Left ventricle myocardium superior (tissue), 1 donor: ENCODE data around the gene UGT1A10. TPM values are rescaled to one million over a fixed set of nuclear protein-coding genes. Genes with fewer than 3 reads are reported as not detected.

Experiments used
- ATAC-seq: fragments of 200-7000 bp; cut with Tn5 transposase; one replicate; pipeline ENCODE4 v1.9.1; 2020; ENCODE audit warnings: mild to moderate bottlenecking, moderate library complexity
- DNase-seq: peaks from one replicate; pipeline ENCODE4 v3.0.0-alpha.2; 2020
- intact Hi-C: fragments of 100-400 bp; cut with micrococcal nuclease; formaldehyde crosslinking; loops from one replicate; pipeline ENCODE4 v1.11.0; 2022
- total RNA-seq: library from RNA; stranded (reverse); fragmentation: NEBNext Ultra II Directional; extraction: Animal tissue kit (Norgen Biotek cat#: 25700); gene quantifications from one replicate; pipeline ENCODE4 v1.2.1, GENCODE V29; 2021
- donor health status: DM: no; HTN: yes; CAD: no; lungs with severe emphysema.

The UGT1A10 gene
- total RNA-seq, 1 donor from 2014 or later = not detected

DNA sequence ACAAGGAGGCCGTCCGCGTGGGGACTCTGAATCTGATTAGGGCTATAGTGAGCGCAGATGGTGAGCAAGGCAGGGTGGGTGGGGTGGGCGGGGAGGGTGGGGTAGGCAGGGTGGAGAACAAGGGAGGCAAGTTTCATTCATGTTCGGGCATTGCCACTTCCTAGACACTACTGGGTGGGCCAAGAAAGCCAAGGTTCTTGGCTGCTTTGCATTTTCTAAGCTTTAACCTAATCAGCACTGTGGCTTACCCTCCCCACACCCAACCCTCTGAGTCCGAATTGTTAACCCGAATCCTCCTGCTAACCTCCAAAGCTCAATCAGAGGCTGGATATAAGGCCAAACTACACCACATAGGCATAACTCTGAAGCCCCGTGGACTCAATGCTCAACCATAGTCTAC lies 160.0 kb downstream of the UGT1A10 start:
- no peak for DNase-seq
- ATAC-seq = no peak
- intact Hi-C loops = no loop called here

DNA sequence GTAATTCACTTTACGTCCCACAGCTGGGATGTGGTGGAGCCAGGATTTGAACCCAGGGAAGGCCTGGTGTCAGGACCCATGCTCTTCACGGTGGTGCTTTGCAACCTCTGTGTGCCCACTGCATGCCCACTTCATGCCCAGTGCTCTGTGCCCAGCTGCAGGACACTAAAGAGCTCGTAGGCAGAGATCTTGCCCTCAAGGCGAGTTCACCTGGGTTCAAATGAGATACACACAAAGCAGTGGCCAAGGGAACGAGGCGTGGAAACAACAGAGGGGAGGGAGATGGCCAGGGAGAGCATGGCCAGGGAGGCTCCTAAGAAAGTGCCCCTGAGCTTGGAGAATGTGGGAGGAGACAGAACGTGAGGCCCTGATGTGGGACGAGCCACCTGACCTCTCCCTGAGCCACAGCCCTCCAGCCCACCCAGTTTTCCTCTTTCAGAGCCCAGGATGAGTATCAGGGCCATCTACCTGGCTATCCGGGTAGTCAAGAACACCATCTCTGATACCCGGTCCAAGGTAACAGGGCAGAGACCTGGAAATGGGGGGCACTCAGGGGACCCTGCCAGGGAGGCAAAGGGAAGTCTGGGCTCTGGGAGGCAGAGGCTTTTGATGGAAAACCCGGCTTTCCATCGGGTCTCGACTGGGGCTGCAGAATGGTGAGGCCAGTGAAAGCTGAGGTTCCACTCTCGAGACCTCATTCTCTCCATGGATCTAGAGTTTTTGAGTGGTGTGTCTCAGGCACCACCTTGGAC lies 162.3 kb downstream of the UGT1A10 start:
- DNase-seq = no peak
- intact Hi-C loops = no loop called here
- no peak for ATAC-seq

DNA sequence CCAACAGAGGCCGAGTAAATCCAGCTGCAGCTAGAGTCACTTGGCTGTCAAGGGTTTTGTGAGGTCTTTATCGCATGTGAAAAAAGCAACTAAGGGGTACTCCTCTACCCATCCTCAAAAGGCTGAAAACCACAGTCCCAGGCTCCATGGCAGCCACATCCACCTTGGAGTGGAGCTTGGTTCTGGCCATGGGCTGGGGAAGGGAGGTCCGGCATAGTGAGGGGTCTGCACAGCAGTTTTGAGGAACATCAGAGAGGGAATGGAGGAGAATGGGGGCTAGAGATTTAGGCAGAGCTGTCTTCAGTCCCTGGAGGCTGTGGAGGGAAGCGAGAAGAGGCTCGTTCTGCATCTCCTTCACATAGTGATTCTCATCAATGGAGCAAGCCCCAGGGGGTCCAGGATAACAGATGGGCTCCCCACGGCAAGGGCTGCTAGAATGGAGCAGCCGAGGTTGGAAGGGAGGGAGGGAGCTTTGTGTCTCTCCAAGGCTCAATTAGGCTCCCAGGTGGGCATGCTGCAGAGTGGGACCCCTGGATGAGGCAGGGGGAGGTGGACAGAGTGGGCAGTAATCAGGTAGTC lies 162.9 kb downstream of the UGT1A10 start:
- no peak for ATAC-seq
- DNase-seq = no peak
- intact Hi-C loops = no loop called here

DNA sequence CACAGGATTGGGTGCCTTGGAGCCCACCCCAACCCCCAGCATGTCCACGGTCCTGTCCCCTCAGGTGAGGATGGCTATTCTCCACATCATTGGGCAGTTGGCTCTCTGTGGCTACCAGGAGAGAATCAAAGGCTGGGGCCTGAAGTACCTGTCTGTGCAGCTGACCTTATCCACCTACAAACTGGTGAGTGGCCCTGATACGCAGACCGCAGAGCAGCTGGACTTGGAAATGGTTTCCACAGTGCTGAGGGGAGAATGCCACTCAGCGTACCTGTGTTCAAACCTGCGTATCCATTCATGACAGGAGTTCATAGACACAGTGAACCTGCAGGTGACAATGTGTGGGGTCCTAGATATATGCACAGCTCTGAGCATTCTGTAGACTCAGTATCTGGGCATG lies 163.5 kb downstream of the UGT1A10 start:
- ATAC-seq = no peak
- DNase-seq = no peak
- intact Hi-C loops = no loop called here

DNA sequence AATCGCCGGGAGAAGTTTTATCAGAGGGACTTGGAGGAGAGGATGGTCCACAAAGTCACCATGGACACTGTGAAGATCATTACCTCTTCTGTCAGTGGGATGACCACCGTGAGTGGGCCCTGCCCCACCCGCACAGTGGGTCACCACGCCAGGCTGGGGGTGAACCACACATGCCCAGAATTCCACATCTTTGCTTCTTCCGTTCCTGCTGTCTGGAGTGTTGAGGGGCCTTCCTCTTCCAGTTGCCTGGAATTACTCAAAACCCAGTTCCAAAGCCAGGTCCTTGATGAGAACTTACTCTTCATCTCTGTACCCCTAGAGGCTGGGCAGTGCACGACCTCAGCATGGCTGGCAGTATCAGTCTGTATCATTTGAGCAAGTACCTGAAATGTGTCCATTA lies 164.0 kb downstream of the UGT1A10 start:
- ATAC-seq (no peak), DNase-seq (no peak)
- intact Hi-C loops = no loop called here

DNA sequence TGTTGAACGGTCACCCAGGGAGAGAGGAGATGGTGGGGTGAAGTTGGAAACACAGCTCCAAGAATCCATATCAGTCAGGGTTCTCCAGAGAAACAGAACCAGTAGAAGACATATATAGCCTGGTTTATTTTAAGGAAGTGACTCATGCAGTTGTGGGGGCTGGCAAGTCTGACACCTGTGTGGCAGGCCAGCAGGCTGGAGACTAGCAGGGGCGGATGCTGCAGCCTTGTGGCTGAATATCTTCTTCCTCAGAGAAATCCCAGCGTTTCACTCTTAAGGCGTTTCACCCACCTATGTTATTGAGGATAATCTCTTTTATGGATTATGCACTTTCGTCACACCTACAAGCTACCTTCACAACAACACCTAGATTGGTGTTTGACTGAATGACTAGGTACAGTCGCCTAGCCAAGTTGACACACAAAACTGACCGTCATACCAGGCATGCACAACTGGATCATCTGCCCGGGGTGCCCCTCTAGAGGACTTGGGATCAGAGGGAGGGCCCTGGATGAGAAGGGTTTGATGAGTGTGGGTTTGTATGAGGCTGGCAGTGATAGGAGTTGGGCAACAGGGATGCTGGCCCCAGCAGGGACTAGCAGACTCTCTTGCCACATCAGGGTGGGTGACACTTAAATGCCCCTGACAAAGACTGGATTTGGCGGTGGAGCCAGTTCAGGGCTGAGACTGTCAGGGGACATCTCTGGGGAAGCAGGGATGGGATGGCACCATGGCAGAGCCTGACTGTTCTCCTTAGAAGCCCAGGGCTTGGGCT lies 165.3 kb downstream of the UGT1A10 start:
- no peak for ATAC-seq
- DNase-seq = no peak
- intact Hi-C loops = no loop called here

DNA sequence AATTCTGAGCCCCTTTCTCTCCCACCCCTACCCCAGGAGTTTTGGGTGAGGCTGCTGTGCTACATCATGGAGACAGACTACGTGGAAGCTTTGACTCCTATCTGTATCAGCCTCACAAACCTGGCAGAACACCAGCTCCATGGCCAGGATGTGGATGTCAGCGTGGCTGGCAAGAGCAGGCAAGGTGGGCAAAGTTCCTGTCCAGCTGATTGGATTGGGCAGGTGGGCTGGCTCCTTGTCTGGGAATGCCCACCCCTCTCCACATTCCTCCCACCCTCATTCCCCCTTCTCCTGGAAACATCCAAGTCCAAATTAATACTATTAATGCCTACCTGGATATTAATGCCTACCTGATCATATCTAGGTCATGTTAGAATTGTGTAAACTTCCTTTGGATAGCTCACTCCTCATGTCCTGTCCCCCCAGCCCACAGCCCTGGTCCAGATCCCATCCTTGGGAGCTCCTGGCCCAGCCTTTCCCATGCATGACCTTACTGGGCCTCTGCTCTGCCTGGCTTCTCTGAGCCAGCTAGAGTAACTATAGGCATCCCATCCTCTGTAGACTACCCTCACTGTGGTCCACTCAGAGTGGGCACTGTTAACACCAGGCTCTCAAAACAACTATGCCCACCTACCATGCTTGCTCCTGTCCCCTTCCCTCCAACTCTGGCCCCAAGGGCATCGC lies 166.0 kb downstream of the UGT1A10 start:
- no peak for ATAC-seq
- no peak for DNase-seq
- intact Hi-C loops = no loop called here

DNA sequence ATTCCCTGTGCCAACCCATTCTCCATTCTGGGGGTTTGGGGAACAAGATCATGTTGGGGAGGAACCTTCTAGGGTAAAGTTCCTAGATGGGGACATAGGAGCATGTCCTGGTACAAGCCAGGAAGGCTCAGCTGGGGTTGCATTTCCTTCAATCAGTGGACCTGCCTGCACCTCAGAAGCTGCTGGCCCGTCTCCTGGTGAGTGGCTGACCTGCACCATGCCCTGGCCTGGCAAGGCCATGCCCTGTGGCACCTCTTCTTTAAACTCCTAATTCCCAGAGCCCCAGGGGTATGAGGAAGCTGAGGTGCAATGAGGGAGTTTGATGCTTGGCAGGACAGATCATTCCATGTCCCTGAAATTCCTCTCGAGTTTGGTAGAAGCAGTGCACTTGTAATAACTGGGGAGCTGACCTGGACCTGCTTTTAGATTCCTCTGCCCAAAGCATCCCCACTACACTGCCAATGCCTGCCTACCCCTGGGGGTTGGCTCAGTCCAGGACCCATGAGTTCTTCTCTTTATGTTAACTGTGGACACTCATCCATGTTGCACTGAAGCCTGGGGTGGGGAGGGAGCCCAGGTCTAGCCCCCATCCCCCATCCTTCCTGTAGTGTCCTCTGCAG lies 167.2 kb downstream of the UGT1A10 start:
- DNase-seq (no peak), ATAC-seq (no peak)
- intact Hi-C loops = no loop called here

DNA sequence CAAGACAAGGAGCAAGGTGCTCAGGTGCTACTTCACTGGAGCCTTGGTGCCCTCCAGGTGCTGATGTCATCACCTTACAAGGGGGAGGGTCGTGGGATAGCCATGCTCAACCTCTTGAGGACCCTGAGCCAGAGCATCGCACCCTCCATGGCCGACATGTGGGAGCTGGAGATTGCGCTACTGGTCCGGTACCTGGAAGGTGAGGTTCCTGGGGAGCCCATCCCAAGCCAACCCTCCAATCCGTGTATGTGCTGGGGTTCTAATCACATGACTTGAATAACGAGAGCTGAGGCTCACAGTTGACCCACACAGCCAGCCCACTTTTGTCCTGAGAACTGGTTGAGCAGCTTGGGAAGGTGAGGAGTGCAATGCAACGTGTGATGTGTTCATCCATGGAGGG lies 167.7 kb downstream of the UGT1A10 start:
- ATAC-seq (no peak), DNase-seq (no peak)
- intact Hi-C loops = no loop called here

DNA sequence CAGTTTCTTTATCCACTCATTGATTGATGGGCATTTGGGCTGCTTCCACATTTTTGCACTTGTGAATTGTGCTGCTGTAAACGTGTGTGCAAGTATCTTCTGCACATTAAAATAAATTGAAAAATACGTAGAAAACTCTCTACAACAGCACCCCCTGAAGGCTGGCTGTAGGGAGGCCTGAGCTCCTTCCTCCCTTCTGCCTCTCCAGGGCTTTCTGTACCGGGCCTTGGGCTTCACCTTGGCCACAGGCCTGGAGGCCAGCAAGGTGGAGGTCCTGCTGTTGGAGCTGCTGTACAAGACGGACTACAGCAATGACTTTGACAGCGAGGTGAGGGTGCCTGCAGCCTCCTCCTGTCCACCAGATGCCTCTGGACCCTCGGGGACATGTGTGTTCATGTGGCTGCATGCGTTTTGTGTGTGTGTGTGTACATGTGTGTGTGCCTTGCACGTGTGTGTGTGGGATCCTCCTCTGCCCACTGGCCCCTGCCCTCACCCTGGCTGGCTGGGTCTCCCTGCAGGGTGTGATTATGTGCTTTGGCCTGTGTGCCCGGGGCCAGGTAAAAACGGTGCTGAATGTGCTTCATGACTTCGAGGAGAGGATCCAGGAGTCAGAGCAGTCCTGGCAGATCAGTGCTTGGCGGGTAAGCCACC lies 171.1 kb downstream of the UGT1A10 start:
- intact Hi-C loops = no loop called here
- DNase-seq (no peak), ATAC-seq (no peak)

DNA sequence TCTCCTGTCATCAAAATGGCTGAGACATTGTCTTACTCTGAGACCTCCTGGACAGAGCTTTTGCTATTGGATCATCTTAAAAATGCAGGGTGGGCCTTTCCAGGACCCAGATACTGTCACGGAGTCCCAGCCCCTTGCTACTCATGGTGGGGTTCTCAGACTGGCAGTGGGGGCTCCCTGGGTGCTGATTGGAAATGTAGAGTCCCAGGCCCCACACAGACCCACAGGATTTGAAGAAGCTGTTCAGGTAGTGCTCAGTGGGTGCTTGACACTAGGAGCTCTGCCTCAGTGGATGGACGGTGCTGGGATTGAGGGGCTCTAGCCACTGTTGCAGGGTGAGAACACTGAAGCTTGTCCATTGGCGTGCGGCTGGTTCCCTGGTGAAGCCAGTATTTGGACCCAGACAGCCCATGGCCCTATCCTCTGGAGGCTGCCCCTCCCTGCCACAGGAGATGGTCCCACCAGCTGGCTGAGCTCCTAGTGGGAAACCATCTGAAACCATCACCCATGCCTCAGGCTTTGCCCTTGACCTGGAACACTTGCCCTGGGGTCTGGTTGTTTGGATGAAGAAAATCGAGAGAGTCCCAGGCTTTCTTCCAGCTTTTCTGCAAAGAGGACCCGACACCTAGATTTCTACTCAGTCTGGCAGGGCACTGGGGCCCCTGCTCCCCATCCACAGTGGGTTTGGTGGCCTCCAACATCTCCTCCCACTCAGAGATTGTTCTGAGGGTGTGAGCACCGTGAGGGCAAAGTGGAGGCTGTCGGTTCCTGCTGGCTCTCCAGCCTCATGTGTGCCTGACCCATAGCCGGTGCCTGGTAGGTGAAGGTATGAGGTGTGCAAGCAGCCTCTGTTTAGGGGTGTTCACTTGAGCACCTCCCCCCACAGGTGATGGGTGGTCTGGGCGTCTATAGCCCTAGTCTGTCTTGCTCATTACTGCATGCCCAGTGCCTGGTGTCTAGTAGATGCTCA lies 172.0 kb downstream of the UGT1A10 start:
- ATAC-seq (no peak), DNase-seq (no peak)
- intact Hi-C loops = no loop called here

DNA sequence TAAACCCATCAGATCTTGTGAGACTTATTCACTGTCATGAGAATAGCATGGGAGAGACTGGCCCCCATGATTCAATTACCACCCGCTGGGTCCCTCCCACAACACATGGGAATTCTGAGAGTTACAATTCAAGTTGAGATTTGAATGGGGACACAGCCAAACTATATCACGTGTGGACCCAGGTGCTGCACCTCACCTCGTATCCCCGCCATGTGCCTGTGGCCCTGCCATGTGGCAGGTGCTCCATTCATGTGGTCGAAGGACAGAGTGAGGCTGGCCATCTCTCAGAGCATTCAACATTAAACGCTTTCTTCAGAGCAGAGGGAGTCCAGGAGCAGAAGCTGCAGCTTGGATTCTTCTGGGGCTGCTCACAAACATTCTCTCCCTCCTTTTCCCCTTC lies 174.1 kb downstream of the UGT1A10 start:
- DNase-seq (no peak), ATAC-seq (no peak)
- intact Hi-C loops = no loop called here

DNA sequence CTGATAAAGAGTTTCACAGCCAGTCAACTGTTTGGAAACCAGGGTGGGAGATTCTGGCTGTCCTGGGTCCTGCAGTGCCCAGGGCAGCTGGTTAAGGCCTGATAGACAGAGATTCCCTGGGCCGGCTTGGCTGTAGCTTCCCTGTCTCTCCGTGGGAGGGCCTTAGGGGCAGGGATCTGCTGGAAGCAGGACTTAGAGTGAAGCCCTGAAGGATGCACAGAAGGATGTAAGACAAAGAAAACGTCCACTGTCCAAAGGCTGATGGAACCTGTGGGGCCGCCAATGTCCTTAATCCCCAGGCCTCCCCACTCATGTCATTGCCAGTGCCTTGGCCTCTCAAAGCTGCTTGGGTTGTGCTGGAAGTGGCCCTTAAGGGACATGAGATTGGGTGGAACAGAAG lies 174.8 kb downstream of the UGT1A10 start:
- DNase-seq (no peak), ATAC-seq (no peak)
- intact Hi-C loops = no loop called here

DNA sequence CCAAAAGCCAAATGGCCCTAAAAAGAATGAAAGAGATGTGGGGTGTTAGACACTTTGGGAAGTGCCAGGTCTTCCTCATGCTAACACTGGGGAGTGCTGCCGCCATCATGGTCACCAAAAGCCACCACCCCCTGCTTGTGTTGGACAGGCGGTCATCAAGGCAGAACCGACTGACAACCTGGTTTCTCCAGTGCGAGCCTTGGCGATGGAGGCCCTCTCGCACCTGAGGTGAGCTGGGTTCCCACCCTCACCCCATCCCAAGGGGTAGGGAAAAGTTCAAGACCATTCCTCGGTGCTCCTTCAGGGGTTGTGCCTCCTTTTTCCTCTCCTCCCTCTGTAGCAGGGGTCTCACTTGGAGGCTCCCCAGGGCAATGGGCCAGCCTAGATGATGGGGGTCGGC lies 175.5 kb downstream of the UGT1A10 start:
- ATAC-seq (no peak), DNase-seq (no peak)
- intact Hi-C loops = no loop called here

DNA sequence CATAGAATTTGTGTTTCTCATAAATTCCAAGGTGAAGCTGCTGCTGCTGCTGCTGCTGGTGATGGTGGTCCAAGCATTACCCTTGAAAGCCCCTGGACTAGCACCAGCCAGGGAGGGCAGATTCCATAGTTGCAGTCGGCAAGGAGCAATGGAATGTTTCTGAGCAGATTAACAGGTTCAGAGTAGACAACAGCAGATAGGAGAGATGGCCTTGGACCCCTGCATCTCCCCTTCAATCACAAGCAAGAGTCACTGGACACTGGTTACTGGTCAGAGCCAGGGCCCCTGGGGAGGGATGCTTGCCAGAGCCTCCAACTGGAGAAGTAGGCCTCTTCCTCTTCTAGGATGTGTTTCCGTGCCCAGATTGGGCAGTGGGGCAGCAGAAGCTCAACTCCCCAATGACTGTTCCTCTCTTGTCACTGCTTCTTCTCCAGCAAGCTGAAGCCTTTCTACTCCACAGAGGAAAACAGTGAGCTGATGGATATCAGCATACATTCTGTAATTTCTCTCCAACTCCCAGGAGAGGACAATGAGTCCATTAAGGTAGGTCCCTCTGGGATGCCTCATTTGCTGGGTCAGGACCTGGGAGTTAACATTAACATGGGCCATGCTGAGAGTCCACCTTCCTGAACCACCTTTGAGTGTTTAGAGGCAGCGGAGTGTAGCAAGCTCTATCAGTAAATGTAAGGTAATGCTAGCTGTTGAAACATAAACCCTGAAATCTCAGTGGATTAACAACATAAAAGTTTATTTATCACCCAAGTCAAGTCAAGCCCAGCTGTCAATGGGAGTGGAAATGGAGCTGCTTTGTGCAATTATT lies 177.2 kb downstream of the UGT1A10 start:
- ATAC-seq = no peak
- intact Hi-C loops = no loop called here
- no peak for DNase-seq

DNA sequence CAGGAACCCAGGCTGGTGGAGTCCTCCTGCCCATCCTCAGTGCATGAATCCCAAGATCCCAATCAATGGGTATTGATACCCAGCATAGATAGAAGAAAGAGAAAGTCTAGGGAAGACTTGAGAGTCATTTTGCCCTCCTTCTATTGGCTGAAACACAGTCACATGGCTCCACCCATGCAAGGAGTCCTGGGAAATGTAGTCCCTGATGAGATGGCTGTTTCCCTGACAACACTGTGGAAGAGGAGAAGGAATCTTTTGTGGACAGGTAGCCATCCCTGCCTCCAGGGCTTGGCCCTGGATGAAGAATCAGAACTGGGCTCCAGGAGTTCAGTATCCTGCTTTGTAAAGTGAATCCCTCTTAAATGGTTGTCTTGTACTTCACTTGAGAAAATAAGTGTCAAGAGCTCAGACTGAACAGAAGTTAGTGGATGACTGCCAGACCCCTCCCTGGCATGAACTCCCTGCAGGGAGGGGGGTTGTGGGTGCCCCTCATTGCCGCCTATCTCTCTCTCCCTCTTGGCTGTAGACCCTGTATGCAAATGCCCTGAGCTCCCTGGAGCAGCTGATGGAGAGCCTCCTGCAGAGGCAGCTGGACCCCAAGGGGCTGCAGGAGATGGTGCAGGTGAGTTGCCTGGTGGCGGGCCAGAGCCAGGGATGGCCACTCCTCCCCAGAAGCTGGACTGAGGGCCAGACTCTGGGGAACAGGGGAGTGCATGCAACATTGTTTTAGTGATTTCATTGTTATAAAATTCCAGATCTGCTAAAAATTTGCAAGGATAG lies 178.0 kb downstream of the UGT1A10 start:
- DNase-seq (no peak), ATAC-seq (no peak)
- intact Hi-C loops = no loop called here
